Raji (cell line): Measurements from ENCODE around the gene CRACDL.

ENCODE experiments used
- POLR2A ChIP-seq: IDR thresholded peaks from 2 replicates; pipeline ENCODE4 v1.6.1; 2011; ENCODE audit warnings: low read depth, low read length, control low read depth; ENCODE audit not compliant: insufficient read depth

CRACDL gene

DNA sequence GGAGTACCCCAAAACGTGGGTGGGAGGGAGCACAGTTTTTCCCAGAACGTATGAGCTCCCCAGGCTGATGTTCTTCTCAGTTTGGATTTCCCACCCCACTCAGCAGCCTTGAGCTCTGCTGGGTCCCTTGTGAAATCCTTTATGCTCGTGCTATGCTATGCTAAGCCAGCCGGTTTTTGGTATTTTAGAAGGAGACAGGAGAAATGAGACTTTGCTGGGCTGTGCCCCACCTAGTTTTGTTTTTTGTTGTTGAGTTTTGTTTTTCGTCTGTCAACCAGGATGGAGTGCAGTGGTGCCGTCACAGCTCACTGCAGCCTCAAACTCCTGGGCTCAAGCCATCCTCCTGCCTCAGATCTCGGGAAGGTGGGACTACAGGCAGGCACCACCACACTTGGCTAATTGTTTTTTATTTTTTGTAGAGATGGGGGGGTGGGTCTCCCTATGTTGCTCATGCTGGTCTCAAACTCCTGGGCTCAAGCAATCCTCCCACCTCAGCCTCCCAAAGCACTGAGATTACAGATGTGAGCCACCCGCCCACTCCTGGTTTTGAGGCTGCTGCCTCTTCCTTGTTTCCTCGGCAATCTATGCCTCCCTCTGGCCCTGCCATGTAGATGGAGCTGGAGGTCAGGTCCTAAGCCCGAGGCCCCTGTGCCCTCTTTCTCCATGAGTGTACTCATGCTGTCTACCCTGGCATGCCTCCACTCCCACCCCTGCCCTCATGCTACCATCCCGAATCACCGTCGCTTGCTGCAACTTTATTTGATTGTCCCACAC, 187.5 kb downstream of the CRACDL start:
- no peak for TF ChIP-seq POLR2A

- TF ChIP-seq POLR2A = no peak
These were observed 188.1 kb downstream of the CRACDL start for GRCh38 chr2:98747888-98748287.

GRCh38 chr2:98746426-98746825, 189.6 kb downstream of the CRACDL start:
- no peak for TF ChIP-seq POLR2A

GRCh38 chr2:98744595-98744994, 191.4 kb downstream of the CRACDL start:
- TF ChIP-seq POLR2A = no peak
